Skeletal muscle satellite cell (primary cell): ENCODE results near the gene ACAN.
A peak's percentile ranks its signal among the peaks of the same experiment; 100 is the strongest.

Source experiments
- H3K27me3 ChIP-seq: 2 replicates; pipeline ENCODE4 v1.7.0; 2013; ENCODE audit warnings: low read length; ENCODE audit not compliant: control insufficient read depth, insufficient read depth
- H3K36me3 ChIP-seq: 2 replicates; pipeline ENCODE4 v1.7.0; 2013; ENCODE audit warnings: mild to moderate bottlenecking, control low read depth, low read length; ENCODE audit not compliant: insufficient read depth
- H3K4me1 ChIP-seq: 2 replicates; pipeline ENCODE4 v1.7.0; 2013; ENCODE audit warnings: low read length; ENCODE audit not compliant: control insufficient read depth, insufficient read depth
- H3K4me2 ChIP-seq: 2 replicates; pipeline ENCODE4 v1.7.0; 2013; ENCODE audit warnings: mild to moderate bottlenecking, low read length
- H3K4me3 ChIP-seq: 2 replicates; pipeline ENCODE4 v1.7.0; 2013; ENCODE audit warnings: low read length
- H3K9ac ChIP-seq: 2 replicates; pipeline ENCODE4 v1.7.0; 2013; ENCODE audit warnings: mild to moderate bottlenecking, low read depth, low read length, moderate library complexity
- H3K9me3 ChIP-seq: replicated peaks from 2 replicates; pipeline ENCODE4 v1.7.0; 2013; ENCODE audit warnings: mild to moderate bottlenecking, control low read depth, low read length

Gene ACAN

GRCh38 chr15:88785217-88785616 is 18.0 kb upstream of the ACAN start:
- Histone ChIP-seq H3K4me3 (no peak overlapping the region), H3K9me3 (no peaks in the 10 kb centered on the region), H3K36me3 (no peaks in the 10 kb centered on the region), H3K4me2 (no peak overlapping the region), H3K4me1 (no peaks in the 10 kb centered on the region), H3K9ac (no peak overlapping the region), H3K27me3 (peaks cover 9% of the 10 kb centered on the region)

- Histone ChIP-seq H3K36me3 (no peaks in the 10 kb centered on the region), H3K4me2 (no peak overlapping the region), H3K4me1 (peaks cover 19% of the 10 kb centered on the region), H3K27me3 (peaks cover 7% of the 10 kb centered on the region), H3K9me3 (no peaks in the 10 kb centered on the region), H3K9ac (no peak overlapping the region), H3K4me3 (no peak overlapping the region)
Observed at GRCh38 chr15:88788036-88788435, 15.2 kb upstream of the ACAN start.

DNA sequence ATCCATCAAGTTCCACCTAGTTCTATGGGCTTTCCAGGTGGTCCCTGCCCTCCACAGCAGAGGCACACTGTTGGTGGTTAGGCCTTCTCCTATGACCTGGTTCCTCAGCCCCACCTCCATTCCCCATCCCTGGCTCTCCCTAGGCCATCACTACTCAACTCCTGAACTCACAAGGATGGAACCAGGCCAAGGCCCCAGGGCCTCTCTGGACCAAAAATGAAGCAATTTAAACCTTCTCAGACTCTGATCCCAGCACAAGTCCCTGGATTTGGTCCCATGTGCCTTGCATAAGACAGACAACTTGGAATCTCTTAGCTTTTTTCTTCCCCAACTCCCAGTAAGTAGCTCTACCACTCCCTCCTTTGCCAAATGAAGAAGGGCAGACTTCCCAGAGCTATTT is 14.4 kb upstream of the ACAN start:
- Histone ChIP-seq H3K4me2 (no peak overlapping the region), H3K27me3 (no peaks in the 10 kb centered on the region), H3K4me3 (no peak overlapping the region), H3K9me3 (no peaks in the 10 kb centered on the region), H3K4me1 (peaks cover 27% of the 10 kb centered on the region), H3K36me3 (no peaks in the 10 kb centered on the region), H3K9ac (no peak overlapping the region)

GRCh38 chr15:88790486-88790885 is 12.8 kb upstream of the ACAN start:
- no peak overlapping the region for H3K4me2 ChIP-seq
- no peak overlapping the region for H3K9ac ChIP-seq
- no peaks in the 10 kb centered on the region for H3K36me3 ChIP-seq
- H3K27me3 ChIP-seq, result no peaks in the 10 kb centered on the region
- no peak overlapping the region for H3K4me3 ChIP-seq
- no peaks in the 10 kb centered on the region for H3K9me3 ChIP-seq
- peaks cover 35% of the 10 kb centered on the region for H3K4me1 ChIP-seq

GRCh38 chr15:88791637-88792036 is 11.6 kb upstream of the ACAN start:
- Histone ChIP-seq H3K9ac (peak overlapping the region; percentile 51), H3K9me3 (no peaks in the 10 kb centered on the region)

GRCh38 chr15:88792342-88793282 is 10.6 kb upstream of the ACAN start:
- no peak overlapping the region for H3K4me3 ChIP-seq
- no peak overlapping the region for H3K4me2 ChIP-seq
- peaks cover 38% of the 10 kb centered on the region for H3K4me1 ChIP-seq
- H3K27me3 ChIP-seq, result no peaks in the 10 kb centered on the region
- H3K36me3 ChIP-seq, result no peaks in the 10 kb centered on the region
- no peaks in the 10 kb centered on the region for H3K9me3 ChIP-seq
- H3K9ac ChIP-seq, result peak overlapping the region; percentile 51

More at GRCh38 chr15:88791637-88792036, 11.6 kb upstream of the ACAN start:
- Histone ChIP-seq H3K4me3 (no peak overlapping the region), H3K4me2 (no peak overlapping the region), H3K4me1 (peaks cover 35% of the 10 kb centered on the region), H3K36me3 (no peaks in the 10 kb centered on the region), H3K27me3 (no peaks in the 10 kb centered on the region)

DNA sequence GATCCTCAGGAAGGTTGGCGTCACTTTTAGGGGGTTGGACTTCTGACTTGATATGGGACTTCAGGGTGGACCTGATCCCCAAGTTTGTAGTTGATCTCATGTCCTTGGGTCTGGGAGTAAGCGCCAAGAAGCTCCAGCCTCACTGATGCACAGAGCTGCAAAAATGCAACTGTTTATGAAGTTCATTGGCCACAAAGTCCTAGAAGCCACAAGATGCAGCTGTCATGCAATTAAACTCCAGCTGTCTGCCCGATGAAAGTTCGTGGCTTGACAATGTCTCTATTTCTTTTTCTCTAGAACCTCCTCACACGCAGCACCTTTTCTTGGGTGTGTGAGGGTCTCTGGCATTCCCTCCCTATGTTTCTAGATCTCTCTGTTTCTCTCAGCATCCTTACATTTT is 9.2 kb upstream of the ACAN start:
- H3K4me2 ChIP-seq, result peak overlapping the region; percentile 15
- no peaks in the 10 kb centered on the region for H3K27me3 ChIP-seq
- peaks cover 48% of the 10 kb centered on the region for H3K4me1 ChIP-seq
- H3K9me3 ChIP-seq, result no peaks in the 10 kb centered on the region
- H3K4me3 ChIP-seq, result no peak overlapping the region
- H3K9ac ChIP-seq, result peak overlapping the region; percentile 51
- H3K36me3 ChIP-seq, result no peaks in the 10 kb centered on the region

- Histone ChIP-seq H3K27me3 (peaks cover 9% of the 10 kb centered on the region), H3K4me2 (no peak overlapping the region), H3K9me3 (no peaks in the 10 kb centered on the region), H3K4me3 (no peak overlapping the region), H3K36me3 (no peaks in the 10 kb centered on the region), H3K4me1 (peaks cover 50% of the 10 kb centered on the region), H3K9ac (peak overlapping the region; percentile 7)
Observed at GRCh38 chr15:88797663-88798339, 5.4 kb upstream of the ACAN start.

DNA sequence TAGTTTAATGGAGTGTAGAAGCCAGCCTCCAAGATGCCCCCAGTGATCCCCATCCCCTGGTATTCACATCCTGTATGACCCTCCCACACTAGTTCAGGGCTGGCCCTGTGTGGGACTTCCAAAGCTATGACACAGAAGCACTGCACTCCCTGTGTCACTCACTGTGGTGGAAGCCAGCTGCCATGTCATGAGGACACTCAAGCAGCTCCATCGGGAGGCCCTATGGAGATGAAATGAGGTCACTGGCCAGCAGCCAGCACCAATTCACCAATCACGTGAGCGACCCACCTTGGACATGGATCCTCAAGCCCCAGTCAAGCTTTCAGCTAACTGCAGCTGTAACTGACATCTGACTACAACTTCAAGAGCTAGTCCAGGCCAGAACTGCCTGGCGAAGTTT is 3.9 kb upstream of the ACAN start:
- no peaks in the 10 kb centered on the region for H3K36me3 ChIP-seq
- no peak overlapping the region for H3K4me3 ChIP-seq
- H3K9me3 ChIP-seq, result no peaks in the 10 kb centered on the region
- no peak overlapping the region for H3K9ac ChIP-seq
- H3K4me1 ChIP-seq, result peaks cover 37% of the 10 kb centered on the region
- peaks cover 21% of the 10 kb centered on the region for H3K27me3 ChIP-seq
- no peak overlapping the region for H3K4me2 ChIP-seq

GRCh38 chr15:88800026-88800425 is 3.2 kb upstream of the ACAN start:
- peaks cover 27% of the 10 kb centered on the region for H3K27me3 ChIP-seq
- peaks cover 32% of the 10 kb centered on the region for H3K4me1 ChIP-seq
- H3K4me3 ChIP-seq, result no peak overlapping the region
- no peaks in the 10 kb centered on the region for H3K36me3 ChIP-seq
- no peak overlapping the region for H3K4me2 ChIP-seq
- H3K9me3 ChIP-seq, result no peaks in the 10 kb centered on the region
- no peak overlapping the region for H3K9ac ChIP-seq

DNA sequence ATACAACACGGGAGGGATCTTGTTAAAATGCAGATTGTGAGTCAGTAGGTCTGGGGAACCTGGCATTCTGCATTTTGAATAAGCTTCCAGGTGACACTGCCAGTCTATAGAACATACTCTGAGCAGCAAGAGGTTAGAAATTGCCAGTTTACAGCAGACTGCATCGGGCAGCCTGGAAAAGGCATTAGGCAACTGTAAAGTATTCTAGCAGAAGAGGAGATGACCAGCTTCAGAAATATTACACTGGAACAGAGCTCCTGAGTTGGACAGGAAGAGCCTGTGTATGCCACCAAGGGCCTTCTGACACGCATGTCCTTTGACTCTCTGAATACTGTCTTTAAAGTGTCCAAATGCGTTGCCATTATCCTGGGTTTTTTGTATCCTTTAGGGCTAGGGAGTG is 2.5 kb upstream of the ACAN start:
- H3K27me3 ChIP-seq, result peaks cover 31% of the 10 kb centered on the region
- H3K36me3 ChIP-seq, result no peaks in the 10 kb centered on the region
- H3K9ac ChIP-seq, result no peak overlapping the region
- peaks cover 32% of the 10 kb centered on the region for H3K4me1 ChIP-seq
- no peaks in the 10 kb centered on the region for H3K9me3 ChIP-seq
- H3K4me3 ChIP-seq, result no peak overlapping the region
- no peak overlapping the region for H3K4me2 ChIP-seq
